NB4 (cell line): ENCODE measurements around the gene CHD3.

Source experiments
- CTCF ChIP-seq: IDR thresholded peaks from one replicate; pipeline ENCODE4 v1.5.1; 2012; ENCODE audit warnings: low read depth, low read length
- MYC ChIP-seq: IDR thresholded peaks from 2 replicates; pipeline ENCODE4 v1.6.1; 2011; ENCODE audit warnings: low read depth, low read length
- POLR2A ChIP-seq: IDR thresholded peaks from 2 replicates; pipeline ENCODE4 v1.6.1; 2011; ENCODE audit warnings: mild to moderate bottlenecking; ENCODE audit not compliant: insufficient read length; ENCODE audit errors: extremely low read depth

- TF ChIP-seq POLR2A (no peak), MYC (no peak), CTCF (no peak)
Observed at GRCh38 chr17:7873051-7873450, 15.5 kb upstream of the CHD3 start.
